Muscle of leg (tissue), 16 donors: ENCODE measurements around the gene VILL. TPM values are rescaled to one million over a fixed set of nuclear protein-coding genes. Genes with fewer than 3 reads are reported as not detected.

ENCODE experiments used
- DNase-seq: peaks from one replicate; pipeline ENCODE4 v3.0.0; 2013
- H3K27ac ChIP-seq: one replicate; pipeline ENCODE4 v1.5.1; 2013; ENCODE audit warnings: mild to moderate bottlenecking, low read length, control low read depth
- H3K27me3 ChIP-seq: one replicate; pipeline ENCODE4 v1.6.1; 2013; ENCODE audit warnings: low read length; ENCODE audit not compliant: control insufficient read depth, insufficient read depth
- H3K36me3 ChIP-seq: one replicate; pipeline ENCODE4 v1.6.1; 2013; ENCODE audit warnings: low read length; ENCODE audit not compliant: control insufficient read depth, insufficient read depth
- H3K4me1 ChIP-seq: one replicate; pipeline ENCODE4 v1.6.1; 2013; ENCODE audit warnings: low read length; ENCODE audit not compliant: control insufficient read depth, insufficient read depth
- H3K4me3 ChIP-seq: one replicate; pipeline ENCODE4 v1.5.1; 2013; ENCODE audit warnings: low read length, control low read depth
- H3K9me3 ChIP-seq: replicated peaks from 2 replicates; pipeline ENCODE4 v1.6.1; 2013; ENCODE audit warnings: low read depth, low read length; ENCODE audit not compliant: control insufficient read depth
- WGBS: methylation state at CpG from one replicate; pipeline ENCODE4 v1.1.5; 2013; ENCODE audit warnings: missing lambda C conversion rate; ENCODE audit not compliant: insufficient coverage; 5-methylcytosine and 5-hydroxymethylcytosine counted together
- long read RNA-seq, 11 donors: transcript quantifications; one replicate each; lab custom pipeline, GENCODE V29; 2026
- polyA plus RNA-seq, 8 donors: library from polyadenylated mRNA; unstranded; fragments of 120-200 nt; gene quantifications; one replicate each; pipeline versions ENCODE4 v1.2.1 to v1.2.3, GENCODE V29; 2013; ENCODE audit warnings: inconsistent platforms in 1 of 8, low replicate concordance in 1 of 8; ENCODE audit not compliant: insufficient read length in 8 of 8, insufficient read depth in 1 of 8
- total RNA-seq: library from RNA; stranded (reverse); fragments of 120-200 nt; gene quantifications from one replicate; pipeline ENCODE4 v1.2.4, GENCODE V29; 2013

The VILL gene
- total RNA-seq, result 7.2 TPM
- polyA plus RNA-seq, result 10 to 100 TPM in 1 of 8 donors, 1 to 10 TPM in 7; 3.7 to 10.4 (median 6.9) TPM
- long read RNA-seq, donor 1, result 0 reads
- long read RNA-seq, donor 2, result 0 reads
- long read RNA-seq, donor 3, result 0 reads
- long read RNA-seq, donor 4, result 0 reads
- long read RNA-seq, donor 5, result 0 reads
- long read RNA-seq, donor 6, result 0 reads
- long read RNA-seq, donor 7, result 0 reads
- long read RNA-seq, donor 8, partial matches to known transcripts, result 0 of 1 reads
- long read RNA-seq, donor 8, other reads (novel, unspliced or antisense), result 0 of 1 reads
- long read RNA-seq, donor 9, result 0 reads
- long read RNA-seq, donor 10, result 0 reads
- long read RNA-seq, donor 11, result 0 reads

DNA sequence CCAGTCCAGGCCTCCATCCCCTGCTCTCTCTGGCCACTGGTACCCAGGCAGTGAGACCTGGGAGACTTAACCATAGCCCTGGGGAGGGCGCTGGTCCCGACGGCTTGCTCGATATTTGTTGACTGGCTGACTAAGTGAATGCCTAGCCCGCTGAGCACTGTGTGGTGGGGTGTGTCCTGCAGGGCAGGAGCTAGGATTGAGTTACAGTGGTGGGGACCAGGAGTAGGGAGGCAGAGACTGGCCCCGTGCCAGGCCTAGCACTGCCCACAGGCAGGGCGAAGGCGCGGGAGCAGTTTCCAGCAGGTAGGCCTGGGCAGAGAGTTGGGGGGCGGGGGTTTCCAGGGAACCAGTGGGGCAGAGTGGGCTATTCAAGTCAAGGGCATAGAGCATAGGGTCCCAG lies at the start of gene VILL:
VILL (plus strand) TSS at position 260 of the 400 bp plus-strand sequence. CDS start 2,887 bp downstream, outside the sequence.
- H3K27me3 ChIP-seq, result no peaks in the 10 kb centered on the region
- no peak within 1 kb of the TSS for H3K4me3 ChIP-seq
- 76% methylated on average over 10 of the region's 10 CpGs for WGBS
- peak; percentile 29 for DNase-seq
- no peak within 1 kb of the TSS for H3K27ac ChIP-seq
- no peaks in the 10 kb centered on the region for H3K9me3 ChIP-seq
- peaks cover 18% of the 10 kb centered on the region for H3K4me1 ChIP-seq
- peaks cover 3% of the 10 kb centered on the region for H3K36me3 ChIP-seq

- peak overlapping the region; percentile 23 for H3K27ac ChIP-seq
Observed at GRCh38 chr3:37941608-37942508, 48.7 kb upstream of the VILL start.

DNA sequence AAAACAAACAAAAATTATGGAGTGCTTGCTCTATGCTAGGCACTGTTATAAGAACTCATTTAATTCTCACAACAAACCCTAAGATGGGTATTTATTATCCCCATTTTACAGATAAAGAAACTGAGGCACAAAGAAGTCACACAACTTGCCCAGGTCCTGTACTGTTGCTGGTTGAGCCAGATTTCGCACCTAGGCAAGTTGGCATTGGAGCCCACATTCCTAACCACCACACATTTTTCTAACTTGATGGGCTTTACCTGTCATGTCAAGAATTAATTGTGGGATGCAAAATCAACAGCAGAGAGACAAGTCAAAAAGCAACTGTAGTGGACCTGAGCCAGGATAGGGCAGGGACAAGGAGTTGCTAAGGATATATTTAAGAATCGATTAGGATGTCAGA lies 47.9 kb upstream of the VILL start:
- DNase-seq, result no peak
- Histone ChIP-seq H3K27ac (no peak overlapping the region), H3K36me3 (peaks cover 3% of the 10 kb centered on the region), H3K27me3 (no peaks in the 10 kb centered on the region), H3K4me1 (peaks cover 41% of the 10 kb centered on the region), H3K4me3 (no peak overlapping the region), H3K9me3 (no peaks in the 10 kb centered on the region)
- 100% methylated on average over 1 of the region's 2 CpGs for WGBS

More at GRCh38 chr3:37941608-37942508, 48.7 kb upstream of the VILL start:
- Histone ChIP-seq H3K36me3 (peaks cover 3% of the 10 kb centered on the region), H3K4me1 (peaks cover 41% of the 10 kb centered on the region), H3K27me3 (no peaks in the 10 kb centered on the region), H3K9me3 (no peaks in the 10 kb centered on the region), H3K4me3 (no peak overlapping the region)
- no peak for DNase-seq
- WGBS, result 100% methylated on average over 1 of the region's 12 CpGs

GRCh38 chr3:37943126-37943525 lies 47.5 kb upstream of the VILL start:
- no peak overlapping the region for H3K27ac ChIP-seq
- no peaks in the 10 kb centered on the region for H3K9me3 ChIP-seq
- 86% methylated on average over 3 of the region's 4 CpGs for WGBS
- no peak for DNase-seq
- H3K27me3 ChIP-seq, result no peaks in the 10 kb centered on the region
- peaks cover 3% of the 10 kb centered on the region for H3K36me3 ChIP-seq
- no peak overlapping the region for H3K4me3 ChIP-seq
- peaks cover 41% of the 10 kb centered on the region for H3K4me1 ChIP-seq

GRCh38 chr3:37943631-37944314 lies 46.8 kb upstream of the VILL start:
- no peak overlapping the region for H3K4me3 ChIP-seq
- 100% methylated on average over 2 of the region's 8 CpGs for WGBS
- DNase-seq, result no peak
- H3K27ac ChIP-seq, result no peak overlapping the region
- H3K4me1 ChIP-seq, result peaks cover 41% of the 10 kb centered on the region
- H3K9me3 ChIP-seq, result no peaks in the 10 kb centered on the region
- H3K36me3 ChIP-seq, result peaks cover 3% of the 10 kb centered on the region
- no peaks in the 10 kb centered on the region for H3K27me3 ChIP-seq

- Histone ChIP-seq H3K27me3 (no peaks in the 10 kb centered on the region), H3K9me3 (no peaks in the 10 kb centered on the region), H3K4me3 (no peak overlapping the region), H3K27ac (no peak overlapping the region), H3K36me3 (peaks cover 3% of the 10 kb centered on the region), H3K4me1 (peaks cover 41% of the 10 kb centered on the region)
- no CpG with 5 or more reads among the region's 2 CpGs for WGBS
- DNase-seq, result no peak
Observed at GRCh38 chr3:37944391-37944842, 46.2 kb upstream of the VILL start.

DNA sequence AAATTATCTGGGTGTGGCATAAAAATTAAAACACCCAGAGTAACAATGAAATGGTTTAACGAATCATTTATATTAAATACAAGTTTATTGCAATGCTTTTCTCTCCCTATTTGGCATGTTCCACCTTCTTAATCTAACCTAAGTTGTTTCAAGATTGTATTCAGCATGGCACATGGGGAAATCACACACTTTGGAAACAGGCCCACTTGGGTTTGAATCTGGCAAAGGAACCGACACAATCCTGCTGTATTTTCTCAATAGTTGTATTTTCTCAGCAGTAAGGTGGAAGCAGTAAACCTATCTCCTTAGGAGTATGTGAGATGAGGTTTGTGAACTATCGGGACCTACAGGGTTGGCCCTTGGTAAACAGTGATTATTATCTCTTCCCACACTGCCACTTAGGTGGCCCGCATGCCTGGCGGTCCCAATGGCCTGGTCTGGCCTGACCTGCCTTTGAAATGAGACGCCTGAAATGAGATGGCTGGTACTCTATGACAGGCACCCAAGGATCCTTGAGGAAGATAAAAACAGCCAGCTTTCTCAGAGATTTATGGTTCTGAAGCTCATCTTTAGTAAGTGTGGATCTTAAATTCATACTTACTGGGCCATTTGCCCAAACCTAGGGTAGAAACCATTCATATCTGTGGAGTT lies 45.3 kb upstream of the VILL start:
- no peak overlapping the region for H3K4me3 ChIP-seq
- no peaks in the 10 kb centered on the region for H3K9me3 ChIP-seq
- peaks cover 45% of the 10 kb centered on the region for H3K4me1 ChIP-seq
- no CpG with 5 or more reads among the region's 6 CpGs for WGBS
- H3K27ac ChIP-seq, result no peak overlapping the region
- H3K27me3 ChIP-seq, result no peaks in the 10 kb centered on the region
- DNase-seq, result no peak
- H3K36me3 ChIP-seq, result peaks cover 6% of the 10 kb centered on the region

- H3K36me3 ChIP-seq, result peaks cover 3% of the 10 kb centered on the region
- peaks cover 40% of the 10 kb centered on the region for H3K4me1 ChIP-seq
- H3K9me3 ChIP-seq, result no peaks in the 10 kb centered on the region
- H3K27ac ChIP-seq, result peak overlapping the region; percentile 58
- H3K27me3 ChIP-seq, result no peaks in the 10 kb centered on the region
- WGBS, result 39% methylated on average over 2 of the region's 8 CpGs
- peak; percentile 52 for DNase-seq
- H3K4me3 ChIP-seq, result no peak overlapping the region
Observed at GRCh38 chr3:37945807-37946530, 44.6 kb upstream of the VILL start.

DNA sequence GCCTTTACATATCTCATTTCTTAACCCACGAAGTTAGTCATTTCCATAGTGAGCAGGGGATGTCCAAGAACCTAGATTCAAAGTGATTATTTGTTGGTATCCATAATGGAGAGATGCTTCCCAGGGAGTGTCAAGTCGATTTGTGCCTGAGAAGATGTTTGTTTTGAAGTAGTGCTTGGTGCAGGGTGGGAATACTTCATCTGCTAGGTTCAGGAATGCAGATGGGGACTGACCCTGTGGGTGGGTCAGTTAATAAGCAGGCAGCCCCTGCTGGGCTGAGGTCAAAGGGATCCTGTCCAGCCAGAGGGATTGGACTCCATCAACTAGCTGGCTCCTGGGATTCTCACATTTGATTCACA lies 44.1 kb upstream of the VILL start:
- peaks cover 3% of the 10 kb centered on the region for H3K36me3 ChIP-seq
- 70% methylated on average over 1 of the region's 2 CpGs for WGBS
- peaks cover 38% of the 10 kb centered on the region for H3K4me1 ChIP-seq
- no peaks in the 10 kb centered on the region for H3K9me3 ChIP-seq
- H3K27ac ChIP-seq, result peak overlapping the region; percentile 17
- H3K4me3 ChIP-seq, result no peak overlapping the region
- H3K27me3 ChIP-seq, result no peaks in the 10 kb centered on the region
- DNase-seq, result no peak
